ENCODE measurements around the gene BCAS3.

GRCh38 chr17:60941028-60941427 lies 263.4 kb downstream of the BCAS3 start:
- TF ChIP-seq CTCF (IDR thresholded peaks at IDR 0.05) (no peak), ZFX (IDR thresholded peaks at IDR 0.05; ENCODE audit: borderline replicate concordance) (no peak)
